ENCODE data around the gene HRH2. TPM values are rescaled to one million over a fixed set of nuclear protein-coding genes. Genes with fewer than 3 reads are reported as not detected.

Gene HRH2
- total RNA-seq, 1 experiment from 2014 or later, result not detected

GRCh38 chr5:175690025-175690424 is 32.2 kb downstream of the HRH2 start:
- no peak for DNase-seq
- intact Hi-C loops (cut with micrococcal nuclease; ENCODE audit: unreplicated experiment), result no loop called here
- H3K36me3 ChIP-seq (ENCODE audit: low read depth), result no peaks in the 10 kb centered on the region
- H3K9me2 ChIP-seq (ENCODE audit: insufficient read depth), result no peaks in the 10 kb centered on the region
- H3K4me3 ChIP-seq, result no peak overlapping the region
- H3F3A ChIP-seq (ENCODE audit: insufficient read depth, low read depth), result no peaks in the 10 kb centered on the region
- H3K27ac ChIP-seq, result no peak overlapping the region
- H4K20me1 ChIP-seq (ENCODE audit: insufficient read depth), result no peaks in the 10 kb centered on the region
- no peak overlapping the region for H3K4me2 ChIP-seq
- H3K27me3 ChIP-seq (ENCODE audit: insufficient read depth, low read depth), result peaks cover 100% of the 10 kb centered on the region
- H3K79me2 ChIP-seq (ENCODE audit: low read depth), result no peaks in the 10 kb centered on the region
- TF ChIP-seq EZH2 (IDR thresholded peaks at IDR 0.05; ENCODE audit: low read depth), result no peak
- no peak for TF ChIP-seq CTCF (conservative IDR thresholded peaks at IDR 0.05)
- ChIA-PET CTCF (no interaction called here), POLR2A (ENCODE audit: unreplicated experiment) (no interaction called here)
- no peaks in the 10 kb centered on the region for H3K9me3 ChIP-seq (ENCODE audit: insufficient read depth, low read depth)
- no peak overlapping the region for H2AFZ ChIP-seq
- BruUV-seq (replicated peaks), result no TSS peak
- no peaks in the 10 kb centered on the region for H3K4me1 ChIP-seq (replicated peaks; ENCODE audit: insufficient read depth)

GRCh38 chr5:175690586-175690985 is 32.7 kb downstream of the HRH2 start:
- H3F3A ChIP-seq (ENCODE audit: insufficient read depth, low read depth), result no peaks in the 10 kb centered on the region
- ChIA-PET CTCF (no interaction called here), POLR2A (ENCODE audit: unreplicated experiment) (no interaction called here)
- H3K4me3 ChIP-seq, result no peak overlapping the region
- H3K4me2 ChIP-seq, result no peak overlapping the region
- intact Hi-C loops (cut with micrococcal nuclease; ENCODE audit: unreplicated experiment), result no loop called here
- peaks cover 100% of the 10 kb centered on the region for H3K27me3 ChIP-seq (ENCODE audit: insufficient read depth, low read depth)
- no peaks in the 10 kb centered on the region for H3K9me3 ChIP-seq (ENCODE audit: insufficient read depth, low read depth)
- no peaks in the 10 kb centered on the region for H3K36me3 ChIP-seq (ENCODE audit: low read depth)
- H3K9me2 ChIP-seq (ENCODE audit: insufficient read depth), result no peaks in the 10 kb centered on the region
- no peak overlapping the region for H2AFZ ChIP-seq
- H4K20me1 ChIP-seq (ENCODE audit: insufficient read depth), result no peaks in the 10 kb centered on the region
- BruUV-seq (replicated peaks), result no TSS peak
- no peaks in the 10 kb centered on the region for H3K4me1 ChIP-seq (replicated peaks; ENCODE audit: insufficient read depth)
- H3K27ac ChIP-seq, result no peak overlapping the region
- H3K79me2 ChIP-seq (ENCODE audit: low read depth), result no peaks in the 10 kb centered on the region
- DNase-seq, result no peak
- no peak for TF ChIP-seq CTCF (conservative IDR thresholded peaks at IDR 0.05)

GRCh38 chr5:175691761-175692160 is 33.9 kb downstream of the HRH2 start:
- POLR2A ChIA-PET (ENCODE audit: unreplicated experiment), result no interaction called here

More at GRCh38 chr5:175691761-175692160, 33.9 kb downstream of the HRH2 start:
- Histone ChIP-seq H3K4me2 (no peak overlapping the region), H3K36me3 (ENCODE audit: low read depth) (no peaks in the 10 kb centered on the region), H3K27ac (no peak overlapping the region), H3F3A (ENCODE audit: insufficient read depth, low read depth) (no peaks in the 10 kb centered on the region), H4K20me1 (ENCODE audit: insufficient read depth) (no peaks in the 10 kb centered on the region), H3K27me3 (ENCODE audit: insufficient read depth, low read depth) (peaks cover 100% of the 10 kb centered on the region), H3K79me2 (ENCODE audit: low read depth) (no peaks in the 10 kb centered on the region), H2AFZ (no peak overlapping the region), H3K9me2 (ENCODE audit: insufficient read depth) (no peaks in the 10 kb centered on the region), H3K4me1 (replicated peaks; ENCODE audit: insufficient read depth) (no peaks in the 10 kb centered on the region), H3K4me3 (no peak overlapping the region), H3K9me3 (ENCODE audit: insufficient read depth, low read depth) (no peaks in the 10 kb centered on the region)
- CTCF ChIA-PET, result no interaction called here
- DNase-seq, result no peak
- intact Hi-C loops (cut with micrococcal nuclease; ENCODE audit: unreplicated experiment), result no loop called here
- no TSS peak for BruUV-seq (replicated peaks)
- TF ChIP-seq CTCF (conservative IDR thresholded peaks at IDR 0.05), result no peak
- no peak for TF ChIP-seq EZH2 (IDR thresholded peaks at IDR 0.05; ENCODE audit: low read depth)

Data from PC-9 (cell line).